PC-9 (cell line): Measurements from ENCODE around the gene ROPN1. TPM values are rescaled to one million over a fixed set of nuclear protein-coding genes. Genes with fewer than 3 reads are reported as not detected.

ENCODE experiments used
- BruUV-seq: library from RNA; stranded (reverse); fragments of 400-500 nt; replicated peaks from 2 replicates; lab custom pipeline; 2021; lab: Mats Ljungman, UMichigan
- CTCF ChIA-PET: fragments of 300-600 bp; sonication (Branson Sonifier 250); formaldehyde crosslinking; loops from one replicate; lab custom pipeline; 2022; ENCODE audit warnings: antibody characterized with exemption; lab: Charles Lee
- POLR2A ChIA-PET: fragments of 300-600 bp; sonication (Branson Sonifier 250); formaldehyde crosslinking; loops from one replicate; lab custom pipeline; 2022; ENCODE audit warnings: antibody characterized with exemption; ENCODE audit not compliant: unreplicated experiment; lab: Charles Lee
- DNase-seq, 2 experiments: peaks; one replicate each; pipeline versions ENCODE4 v3.0.0 to v3.0.0-alpha.2; 2015 to 2022; ENCODE audit warnings: mixed read lengths in 1 of 2
- H2AFZ ChIP-seq: fragments of 200-600 bp; sonication (generic); 2 replicates; pipeline ENCODE4 v1.8.1; 2017; ENCODE audit warnings: antibody characterized with exemption
- H3F3A ChIP-seq: fragments of 200-600 bp; sonication (generic); 2 replicates; pipeline ENCODE4 v1.8.1; 2017; ENCODE audit warnings: antibody characterized with exemption, mild to moderate bottlenecking, low read depth; ENCODE audit not compliant: insufficient read depth
- H3K27ac ChIP-seq: fragments of 200-600 bp; sonication (generic); 2 replicates; pipeline ENCODE4 v1.6.1; 2016; ENCODE audit warnings: mixed run types
- H3K27me3 ChIP-seq: fragments of 200-600 bp; sonication (generic); 2 replicates; pipeline ENCODE4 v1.6.1; 2016; ENCODE audit warnings: low read depth, mixed run types; ENCODE audit not compliant: insufficient read depth
- H3K36me3 ChIP-seq: fragments of 200-600 bp; sonication (generic); 2 replicates; pipeline ENCODE4 v1.6.1; 2016; ENCODE audit warnings: low read depth, mixed run types
- H3K4me1 ChIP-seq: fragments of 200-600 bp; sonication (generic); replicated peaks from 2 replicates; pipeline ENCODE4 v1.6.1; 2016; ENCODE audit warnings: mixed run types; ENCODE audit not compliant: insufficient read depth
- H3K4me2 ChIP-seq: fragments of 200-600 bp; sonication (generic); 2 replicates; pipeline ENCODE4 v1.6.1; 2017; ENCODE audit warnings: mixed run types
- H3K4me3 ChIP-seq: fragments of 200-600 bp; sonication (generic); 2 replicates; pipeline ENCODE4 v1.6.1; 2016; ENCODE audit warnings: mixed run types
- H3K79me2 ChIP-seq: fragments of 200-600 bp; sonication (generic); 2 replicates; pipeline ENCODE4 v1.6.1; 2017; ENCODE audit warnings: low read depth, mixed run types
- H3K9me2 ChIP-seq: fragments of 200-600 bp; sonication (generic); 2 replicates; pipeline ENCODE4 v1.8.1; 2017; ENCODE audit warnings: mild to moderate bottlenecking; ENCODE audit not compliant: insufficient read depth
- H3K9me3 ChIP-seq: fragments of 200-600 bp; sonication (generic); 2 replicates; pipeline ENCODE4 v1.8.1; 2016; ENCODE audit warnings: low read depth; ENCODE audit not compliant: insufficient read depth
- H4K20me1 ChIP-seq: fragments of 200-600 bp; sonication (generic); 2 replicates; pipeline ENCODE4 v1.8.1; 2017; ENCODE audit not compliant: insufficient read depth
- EZH2 ChIP-seq: fragments of 200-600 bp; sonication (generic); IDR thresholded peaks from 2 replicates; pipeline ENCODE4 v1.8.0; 2017; ENCODE audit warnings: antibody characterized with exemption, low read depth
- intact Hi-C: fragments of 100-400 bp; cut with micrococcal nuclease; formaldehyde crosslinking; loops from one replicate; pipeline ENCODE4 v1.10.0; 2022; ENCODE audit not compliant: unreplicated experiment
- total RNA-seq: library from RNA; stranded (reverse); gene quantifications from 2 replicates; pipeline ENCODE4 v1.2.3, GENCODE V29; 2021
- TF ChIP-seq, protein P1 (sequence below): fragments of 200-600 bp; sonication (generic); conservative IDR thresholded peaks from 2 replicates; pipeline ENCODE4 v1.6.1; 2017; ENCODE audit warnings: mixed run types, antibody characterized with exemption, mild to moderate bottlenecking, moderate library complexity

Gene ROPN1
- total RNA-seq, 1 experiment from 2014 or later = not detected

DNA sequence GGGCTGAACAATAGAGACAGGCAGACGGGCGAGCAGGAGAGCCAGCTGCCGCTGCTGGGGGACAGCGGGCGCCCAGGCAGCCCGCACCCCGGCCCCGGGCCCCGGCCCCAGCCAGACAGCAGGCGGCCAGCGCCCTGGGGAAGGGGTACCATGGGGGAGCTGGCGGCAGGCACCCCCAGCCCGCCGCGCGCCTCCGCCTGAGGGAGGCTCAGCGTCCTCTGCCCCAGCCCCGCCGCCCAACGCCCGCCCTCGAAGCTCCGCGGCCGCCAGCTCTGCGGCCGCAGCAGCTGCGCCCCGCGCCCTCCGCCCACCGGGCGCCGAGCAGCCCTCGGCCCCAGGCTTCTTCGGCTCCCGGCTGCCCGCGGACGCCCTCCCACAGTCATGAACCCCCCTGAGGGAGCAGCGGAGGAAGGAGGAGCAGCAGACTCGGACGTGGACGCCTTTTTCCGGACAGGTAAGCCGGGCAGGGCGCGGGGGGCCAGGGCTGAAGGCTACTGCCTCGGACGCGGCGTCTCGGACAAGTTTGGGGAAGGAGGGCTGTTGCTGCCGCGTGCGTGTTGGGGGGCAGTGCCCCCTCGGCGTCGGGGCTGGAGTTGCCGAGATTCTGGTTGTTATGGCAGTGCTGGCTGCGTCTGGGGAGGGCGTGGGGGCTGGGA lies 41.6 kb upstream of the ROPN1 start, which contains the start of gene KALRN:
KALRN (plus strand) TSS at position 10 of the 656 bp plus-strand sequence.
- Histone ChIP-seq H4K20me1 (no peaks in the 10 kb centered on the region), H3F3A (no peaks in the 10 kb centered on the region), H2AFZ (0 out of 2 replicates have a peak within 1 kb of the TSS, but pooled peaks have one; percentile 65), H3K36me3 (no peaks in the 10 kb centered on the region), H3K27ac (no peak within 1 kb of the TSS), H3K4me1 (no peaks in the 10 kb centered on the region), H3K9me3 (no peaks in the 10 kb centered on the region), H3K4me3 (peak within 1 kb of the TSS; percentile 56; the same call in 1 of the 2 replicates), H3K9me2 (no peaks in the 10 kb centered on the region), H3K4me2 (peak within 1 kb of the TSS; percentile 76), H3K27me3 (peaks cover 61% of the 10 kb centered on the region), H3K79me2 (no peaks in the 10 kb centered on the region)
- ChIA-PET CTCF (interaction anchor here (0.6 to 0.7 kb wide), 3 partner anchors 381 to 451 kb away, joined by 3 to 5 read pairs (median 4); no protein-coding TSS in a partner anchor), POLR2A (interaction anchor here (0.6 kb wide), 1 partner anchor 1500 kb away, joined by 3 read pairs; no protein-coding TSS in a partner anchor)
- no peak for DNase-seq
- intact Hi-C loops = no loop called here
- TF ChIP-seq, protein P1, sequence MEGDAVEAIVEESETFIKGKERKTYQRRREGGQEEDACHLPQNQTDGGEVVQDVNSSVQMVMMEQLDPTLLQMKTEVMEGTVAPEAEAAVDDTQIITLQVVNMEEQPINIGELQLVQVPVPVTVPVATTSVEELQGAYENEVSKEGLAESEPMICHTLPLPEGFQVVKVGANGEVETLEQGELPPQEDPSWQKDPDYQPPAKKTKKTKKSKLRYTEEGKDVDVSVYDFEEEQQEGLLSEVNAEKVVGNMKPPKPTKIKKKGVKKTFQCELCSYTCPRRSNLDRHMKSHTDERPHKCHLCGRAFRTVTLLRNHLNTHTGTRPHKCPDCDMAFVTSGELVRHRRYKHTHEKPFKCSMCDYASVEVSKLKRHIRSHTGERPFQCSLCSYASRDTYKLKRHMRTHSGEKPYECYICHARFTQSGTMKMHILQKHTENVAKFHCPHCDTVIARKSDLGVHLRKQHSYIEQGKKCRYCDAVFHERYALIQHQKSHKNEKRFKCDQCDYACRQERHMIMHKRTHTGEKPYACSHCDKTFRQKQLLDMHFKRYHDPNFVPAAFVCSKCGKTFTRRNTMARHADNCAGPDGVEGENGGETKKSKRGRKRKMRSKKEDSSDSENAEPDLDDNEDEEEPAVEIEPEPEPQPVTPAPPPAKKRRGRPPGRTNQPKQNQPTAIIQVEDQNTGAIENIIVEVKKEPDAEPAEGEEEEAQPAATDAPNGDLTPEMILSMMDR = 0 out of 2 replicates have a peak, but pooled peaks have one; percentile 5
- no peak for TF ChIP-seq EZH2
- BruUV-seq = no TSS peak

GRCh38 chr3:124032881-124033359 lies 41.0 kb upstream of the ROPN1 start:
- Histone ChIP-seq H3K9me3 (no peaks in the 10 kb centered on the region), H3K79me2 (no peaks in the 10 kb centered on the region), H3F3A (no peaks in the 10 kb centered on the region), H4K20me1 (no peaks in the 10 kb centered on the region), H3K4me3 (peak overlapping the region; percentile 56; the same call in 1 of the 2 replicates), H3K9me2 (no peaks in the 10 kb centered on the region), H3K27ac (no peak overlapping the region), H3K4me1 (no peaks in the 10 kb centered on the region), H2AFZ (0 out of 2 replicates have a peak overlapping the region, but pooled peaks have one; percentile 65), H3K4me2 (peak overlapping the region; percentile 76), H3K36me3 (no peaks in the 10 kb centered on the region), H3K27me3 (peaks cover 62% of the 10 kb centered on the region)
- peak in 1 of 2 experiments; percentile 83 for DNase-seq
- intact Hi-C loops = no loop called here
- ChIA-PET POLR2A (interaction anchor here (0.6 kb wide), 1 partner anchor 1499 kb away, joined by 3 read pairs; no protein-coding TSS in a partner anchor), CTCF (interaction anchor here (0.6 to 0.7 kb wide), 3 partner anchors 380 to 450 kb away, joined by 3 to 5 read pairs (median 4); no protein-coding TSS in a partner anchor)
- no TSS peak for BruUV-seq
- TF ChIP-seq, protein P1 = peak; percentile 60
- no peak for TF ChIP-seq EZH2

GRCh38 chr3:124032311-124032880 lies 40.5 kb upstream of the ROPN1 start:
- BruUV-seq = no TSS peak
- Histone ChIP-seq H3K4me3 (peak overlapping the region; percentile 56; the same call in 1 of the 2 replicates), H4K20me1 (no peaks in the 10 kb centered on the region), H3K9me2 (no peaks in the 10 kb centered on the region), H3K36me3 (no peaks in the 10 kb centered on the region), H3K9me3 (no peaks in the 10 kb centered on the region), H2AFZ (0 out of 2 replicates have a peak overlapping the region, but pooled peaks have one; percentile 65), H3K4me2 (peak overlapping the region; percentile 76), H3K27me3 (peaks cover 63% of the 10 kb centered on the region), H3K79me2 (no peaks in the 10 kb centered on the region), H3K27ac (no peak overlapping the region), H3F3A (no peaks in the 10 kb centered on the region), H3K4me1 (no peaks in the 10 kb centered on the region)
- POLR2A ChIA-PET = no interaction called here
- intact Hi-C loops = no loop called here
- no peak for DNase-seq
- TF ChIP-seq, protein P1 = no peak
- TF ChIP-seq EZH2 = no peak
- CTCF ChIA-PET = interaction anchor here (0.6 kb wide), 3 partner anchors 436 to 454 kb away, joined by 3 to 5 read pairs (median 4); no protein-coding TSS in a partner anchor
